PC-3 (cell line): Measurements from ENCODE around the gene DHX30. TPM values are rescaled to one million over a fixed set of nuclear protein-coding genes. Genes with fewer than 3 reads are reported as not detected.
A peak's percentile ranks its signal among the peaks of the same experiment; 100 is the strongest.

Experiments
- ATAC-seq: fragments of 200-7000 bp; cut with Tn5 transposase; 2 replicates; pipeline ENCODE4 v1.9.1; 2020; ENCODE audit warnings: mild to moderate bottlenecking, moderate library complexity
- BruUV-seq: library from RNA; stranded (reverse); fragments of 400-500 nt; replicated peaks from 2 replicates; lab custom pipeline; 2021; lab: Mats Ljungman, UMichigan
- CTCF ChIA-PET: fragments of 300-600 bp; sonication (Branson Sonifier 250); formaldehyde crosslinking; loops from one replicate; lab custom pipeline; 2022; ENCODE audit warnings: antibody characterized with exemption; lab: Charles Lee
- POLR2A ChIA-PET: fragments of 300-600 bp; sonication (Branson Sonifier 250); formaldehyde crosslinking; loops from one replicate; lab custom pipeline; 2022; ENCODE audit warnings: antibody characterized with exemption; ENCODE audit not compliant: unreplicated experiment; lab: Charles Lee
- DNase-seq: peaks from one replicate; pipeline ENCODE4 v3.0.0-alpha.2; 2015
- H2AFZ ChIP-seq: fragments of 300-600 bp; sonication (generic); 2 replicates; pipeline ENCODE4 v1.6.0; 2016; ENCODE audit warnings: antibody characterized with exemption, low read length
- H3F3A ChIP-seq: fragments of 300-600 bp; sonication (generic); one replicate; pipeline ENCODE4 v1.6.0; 2017; ENCODE audit warnings: antibody characterized with exemption, low read length, control low read depth, mild to moderate bottlenecking; ENCODE audit not compliant: unreplicated experiment
- H3K27ac ChIP-seq: fragments of 300-600 bp; sonication (generic); 2 replicates; pipeline ENCODE4 v1.5.1; 2016; ENCODE audit warnings: mild to moderate bottlenecking, low read length
- H3K27me3 ChIP-seq: fragments of 300-600 bp; sonication (generic); 2 replicates; pipeline ENCODE4 v1.6.1; 2016; ENCODE audit warnings: low read length, mixed read lengths
- H3K36me3 ChIP-seq: fragments of 300-600 bp; sonication (generic); 2 replicates; pipeline ENCODE4 v1.6.1; 2016; ENCODE audit warnings: low read depth, mixed run types, low read length, mixed read lengths
- H3K4me1 ChIP-seq: fragments of 300-600 bp; sonication (generic); 2 replicates; pipeline ENCODE4 v1.5.1; 2016; ENCODE audit warnings: low read length; ENCODE audit not compliant: insufficient read depth
- H3K4me2 ChIP-seq: fragments of 300-600 bp; sonication (generic); 2 replicates; pipeline ENCODE4 v1.6.0; 2016; ENCODE audit warnings: low read length
- H3K4me3 ChIP-seq: fragments of 300-600 bp; sonication (generic); 2 replicates; pipeline ENCODE4 v1.5.1; 2016; ENCODE audit warnings: mild to moderate bottlenecking, low read length, mixed read lengths
- H3K79me2 ChIP-seq: fragments of 300-600 bp; sonication (generic); 2 replicates; pipeline ENCODE4 v1.6.1; 2017; ENCODE audit warnings: low read length, mixed read lengths
- H3K9ac ChIP-seq: fragments of 300-600 bp; sonication (generic); 2 replicates; pipeline ENCODE4 v1.6.0; 2016; ENCODE audit warnings: mild to moderate bottlenecking, low read length
- H3K9me2 ChIP-seq: fragments of 300-600 bp; sonication (generic); replicated peaks from 2 replicates; pipeline ENCODE4 v1.6.1; 2016; ENCODE audit warnings: mixed run types, low read length, mixed read lengths
- H3K9me3 ChIP-seq: fragments of 300-600 bp; sonication (generic); 2 replicates; pipeline ENCODE4 v1.6.1; 2016; ENCODE audit warnings: low read length, mixed read lengths
- H4K20me1 ChIP-seq: fragments of 300-600 bp; sonication (generic); 2 replicates; pipeline ENCODE4 v1.6.1; 2016; ENCODE audit warnings: low read length, mixed read lengths
- EZH2 ChIP-seq: fragments of 300-600 bp; sonication (generic); IDR thresholded peaks from one replicate; pipeline ENCODE4 v1.6.1; 2017; ENCODE audit warnings: antibody characterized with exemption, mild to moderate bottlenecking, low read length; ENCODE audit not compliant: unreplicated experiment
- EZH2phosphoT487 ChIP-seq: fragments of 300-600 bp; sonication (generic); IDR thresholded peaks from 2 replicates; pipeline ENCODE4 v1.6.1; 2018; ENCODE audit warnings: mild to moderate bottlenecking, antibody characterized with exemption, low read length, borderline replicate concordance
- intact Hi-C: fragments of 100-400 bp; cut with micrococcal nuclease; formaldehyde crosslinking; loops from 2 replicates; pipeline ENCODE4 v1.9.0; 2023
- total RNA-seq: library from RNA; depleted of rRNA; stranded (reverse); fragments of >200 nt; gene quantifications from 2 replicates; pipeline ENCODE4 v1.2.3, GENCODE V29; 2014
- TF ChIP-seq, protein P1 (sequence below): fragments of 300-600 bp; sonication (generic); conservative IDR thresholded peaks from 2 replicates; pipeline ENCODE4 v1.5.1; 2017; ENCODE audit warnings: antibody characterized with exemption, low read depth, mild to moderate bottlenecking, low read length

Gene DHX30
- total RNA-seq, 1 experiment from 2014 or later = 152 TPM

DNA sequence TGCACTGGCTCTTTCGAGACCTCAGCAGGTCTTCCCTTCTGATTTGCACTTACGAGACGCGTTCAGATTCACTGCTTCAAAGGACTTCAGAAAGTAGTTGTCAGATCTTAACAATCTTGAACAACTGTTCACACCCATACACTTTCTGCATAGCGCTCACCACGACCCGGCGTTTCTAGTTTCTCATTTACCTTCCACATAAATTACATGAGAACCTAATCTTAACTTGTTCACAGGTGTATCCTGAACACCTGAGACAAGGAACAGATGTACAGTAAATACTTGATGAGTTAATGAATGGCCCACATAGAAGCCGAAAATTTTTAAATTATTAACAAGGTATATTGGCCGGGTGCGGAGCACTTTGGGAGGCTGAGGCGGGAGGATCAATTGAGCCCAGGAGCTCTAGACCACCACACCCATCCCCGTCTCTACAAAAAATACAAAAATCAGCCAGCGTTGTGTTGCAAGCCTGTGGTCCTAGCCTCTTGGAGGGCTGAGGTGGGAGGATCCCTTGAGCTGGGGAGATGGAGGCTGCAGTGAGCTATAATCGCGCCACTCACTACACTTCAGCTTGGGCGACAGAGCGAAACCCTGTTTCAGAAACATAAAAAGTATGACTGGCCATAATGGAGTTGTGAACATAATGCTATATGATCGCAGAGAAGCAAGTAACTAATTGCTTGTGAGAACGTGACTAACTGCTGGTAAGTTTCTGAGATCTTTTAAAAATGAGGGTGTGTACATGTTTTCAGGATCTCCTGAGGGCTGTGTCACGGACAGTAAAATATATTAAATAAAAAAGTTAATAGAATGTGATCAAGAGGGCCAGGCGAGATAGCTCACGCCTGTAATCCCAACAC, 20.3 kb upstream of the DHX30 start:
- peak overlapping the region; percentile 98 for H3K9ac ChIP-seq
- H3K9me2 ChIP-seq = no peaks in the 10 kb centered on the region
- H3K27me3 ChIP-seq = no peaks in the 10 kb centered on the region
- peaks cover 23% of the 10 kb centered on the region for H4K20me1 ChIP-seq
- ChIA-PET CTCF (no interaction called here), POLR2A (no interaction called here)
- no TSS peak for BruUV-seq
- intact Hi-C loops = loop anchor here (10.0 kb wide), 1 partner anchor 118 kb away; no protein-coding TSS in a partner anchor
- peak overlapping the region; percentile 82 for H3K4me3 ChIP-seq
- H3K9me3 ChIP-seq = no peaks in the 10 kb centered on the region
- peak overlapping the region; percentile 74 for H2AFZ ChIP-seq
- peak overlapping the region; percentile 82 for H3K27ac ChIP-seq
- DNase-seq (no peak), ATAC-seq (no peak)
- H3F3A ChIP-seq = no peaks in the 10 kb centered on the region
- H3K79me2 ChIP-seq = peaks cover 40% of the 10 kb centered on the region
- H3K4me2 ChIP-seq = peak overlapping the region; percentile 90
- TF ChIP-seq EZH2 (no peak), EZH2phosphoT487 (no peak)
- TF ChIP-seq, protein P1, sequence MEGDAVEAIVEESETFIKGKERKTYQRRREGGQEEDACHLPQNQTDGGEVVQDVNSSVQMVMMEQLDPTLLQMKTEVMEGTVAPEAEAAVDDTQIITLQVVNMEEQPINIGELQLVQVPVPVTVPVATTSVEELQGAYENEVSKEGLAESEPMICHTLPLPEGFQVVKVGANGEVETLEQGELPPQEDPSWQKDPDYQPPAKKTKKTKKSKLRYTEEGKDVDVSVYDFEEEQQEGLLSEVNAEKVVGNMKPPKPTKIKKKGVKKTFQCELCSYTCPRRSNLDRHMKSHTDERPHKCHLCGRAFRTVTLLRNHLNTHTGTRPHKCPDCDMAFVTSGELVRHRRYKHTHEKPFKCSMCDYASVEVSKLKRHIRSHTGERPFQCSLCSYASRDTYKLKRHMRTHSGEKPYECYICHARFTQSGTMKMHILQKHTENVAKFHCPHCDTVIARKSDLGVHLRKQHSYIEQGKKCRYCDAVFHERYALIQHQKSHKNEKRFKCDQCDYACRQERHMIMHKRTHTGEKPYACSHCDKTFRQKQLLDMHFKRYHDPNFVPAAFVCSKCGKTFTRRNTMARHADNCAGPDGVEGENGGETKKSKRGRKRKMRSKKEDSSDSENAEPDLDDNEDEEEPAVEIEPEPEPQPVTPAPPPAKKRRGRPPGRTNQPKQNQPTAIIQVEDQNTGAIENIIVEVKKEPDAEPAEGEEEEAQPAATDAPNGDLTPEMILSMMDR = no peak
- peaks cover 20% of the 10 kb centered on the region for H3K4me1 ChIP-seq
- H3K36me3 ChIP-seq = no peaks in the 10 kb centered on the region; the same call in 1 of the 2 replicates

DNA sequence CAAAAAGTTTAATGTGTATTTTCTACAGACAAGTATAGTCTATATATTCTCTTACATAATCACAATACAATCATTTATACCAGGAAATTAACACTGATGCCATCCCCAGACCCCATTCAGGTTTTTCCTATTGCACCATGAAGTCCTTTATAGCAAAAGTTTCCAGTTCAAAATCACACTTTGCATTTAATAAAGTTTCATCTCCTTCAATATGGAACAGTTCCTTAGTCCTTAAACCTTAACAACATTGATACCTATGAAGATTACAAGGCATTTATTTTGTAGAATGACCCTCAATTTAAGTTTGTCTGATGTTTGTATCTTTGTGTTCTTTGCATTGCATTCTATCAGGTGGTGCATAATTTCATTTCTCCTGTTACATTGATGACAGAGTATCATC, 19.3 kb upstream of the DHX30 start:
- H3K36me3 ChIP-seq = no peaks in the 10 kb centered on the region; the same call in 1 of the 2 replicates
- H3K27ac ChIP-seq = no peak overlapping the region
- H4K20me1 ChIP-seq = peaks cover 14% of the 10 kb centered on the region
- H3K79me2 ChIP-seq = peaks cover 30% of the 10 kb centered on the region
- H3K4me1 ChIP-seq = peaks cover 18% of the 10 kb centered on the region
- no peak for ATAC-seq
- ChIA-PET POLR2A (no interaction called here), CTCF (no interaction called here)
- no peak overlapping the region for H3K4me3 ChIP-seq
- H3K9me2 ChIP-seq = no peaks in the 10 kb centered on the region
- no peaks in the 10 kb centered on the region for H3K9me3 ChIP-seq
- no peak for DNase-seq
- H3F3A ChIP-seq = no peaks in the 10 kb centered on the region
- H3K4me2 ChIP-seq = no peak overlapping the region
- BruUV-seq = no TSS peak
- H2AFZ ChIP-seq = no peak overlapping the region
- H3K9ac ChIP-seq = no peak overlapping the region
- no peaks in the 10 kb centered on the region for H3K27me3 ChIP-seq
- no peak for TF ChIP-seq EZH2
- no peak for TF ChIP-seq EZH2phosphoT487
- TF ChIP-seq, protein P1 = no peak
- intact Hi-C loops = loop anchor here (10.0 kb wide), 1 partner anchor 119 kb away; no protein-coding TSS in a partner anchor
